ENCODE data around the gene PTCD2.

DNA sequence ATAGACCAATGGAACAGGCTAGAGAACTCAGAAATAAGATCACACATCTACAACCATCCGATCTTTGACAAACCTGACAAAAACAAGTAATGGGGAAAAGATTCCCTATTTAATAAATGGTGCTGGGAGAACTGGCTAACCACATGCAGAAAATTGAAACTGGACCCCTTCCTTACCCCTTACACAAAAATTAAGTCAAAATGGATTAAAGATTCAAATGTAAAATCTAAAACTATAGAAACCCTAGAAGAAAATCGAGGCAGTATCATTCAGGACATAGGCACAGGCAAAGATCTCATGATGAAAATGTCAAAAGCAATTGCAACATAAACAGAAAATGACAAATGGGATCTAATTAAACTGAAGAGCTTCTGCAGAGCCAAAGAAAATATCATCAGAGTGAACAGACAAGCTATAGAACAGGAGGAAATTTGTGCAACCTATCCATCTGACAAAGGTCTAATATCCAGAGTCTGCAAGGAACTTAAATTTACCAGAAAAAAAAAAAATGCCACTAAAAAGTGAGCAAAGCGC is 43.9 kb upstream of the PTCD2 start:
- TF ChIP-seq, protein P1, sequence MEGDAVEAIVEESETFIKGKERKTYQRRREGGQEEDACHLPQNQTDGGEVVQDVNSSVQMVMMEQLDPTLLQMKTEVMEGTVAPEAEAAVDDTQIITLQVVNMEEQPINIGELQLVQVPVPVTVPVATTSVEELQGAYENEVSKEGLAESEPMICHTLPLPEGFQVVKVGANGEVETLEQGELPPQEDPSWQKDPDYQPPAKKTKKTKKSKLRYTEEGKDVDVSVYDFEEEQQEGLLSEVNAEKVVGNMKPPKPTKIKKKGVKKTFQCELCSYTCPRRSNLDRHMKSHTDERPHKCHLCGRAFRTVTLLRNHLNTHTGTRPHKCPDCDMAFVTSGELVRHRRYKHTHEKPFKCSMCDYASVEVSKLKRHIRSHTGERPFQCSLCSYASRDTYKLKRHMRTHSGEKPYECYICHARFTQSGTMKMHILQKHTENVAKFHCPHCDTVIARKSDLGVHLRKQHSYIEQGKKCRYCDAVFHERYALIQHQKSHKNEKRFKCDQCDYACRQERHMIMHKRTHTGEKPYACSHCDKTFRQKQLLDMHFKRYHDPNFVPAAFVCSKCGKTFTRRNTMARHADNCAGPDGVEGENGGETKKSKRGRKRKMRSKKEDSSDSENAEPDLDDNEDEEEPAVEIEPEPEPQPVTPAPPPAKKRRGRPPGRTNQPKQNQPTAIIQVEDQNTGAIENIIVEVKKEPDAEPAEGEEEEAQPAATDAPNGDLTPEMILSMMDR (IDR thresholded peaks at IDR 0.05) = no peak
- TF ChIP-seq POLR2A (IDR thresholded peaks at IDR 0.05) = no peak

Data from right lobe of liver (tissue), 4 donors.